Medulla oblongata (tissue), 1 donor: ENCODE results near the gene PCSK1N.
"Not testable (repeated sequence)": the region's sequence is repeated elsewhere in the genome, so short reads cannot be mapped to it uniquely, and the experiment has no call there.

ENCODE experiments used
- DNase-seq: peaks from one replicate; pipeline ENCODE4 v3.0.0-alpha.2; 2015; ENCODE audit errors: extremely low spot score

The PCSK1N gene

GRCh38 chrX:48835524-48836329, at the start of gene PCSK1N:
TSS of gene PCSK1N (minus strand) at chrX:48835610. CDS start at chrX:48835532, 78 bp downstream.
- peak; percentile 4 for DNase-seq

- no peak for DNase-seq
These were observed 48.3 kb upstream of the PCSK1N start for GRCh38 chrX:48883729-48884128.

DNA sequence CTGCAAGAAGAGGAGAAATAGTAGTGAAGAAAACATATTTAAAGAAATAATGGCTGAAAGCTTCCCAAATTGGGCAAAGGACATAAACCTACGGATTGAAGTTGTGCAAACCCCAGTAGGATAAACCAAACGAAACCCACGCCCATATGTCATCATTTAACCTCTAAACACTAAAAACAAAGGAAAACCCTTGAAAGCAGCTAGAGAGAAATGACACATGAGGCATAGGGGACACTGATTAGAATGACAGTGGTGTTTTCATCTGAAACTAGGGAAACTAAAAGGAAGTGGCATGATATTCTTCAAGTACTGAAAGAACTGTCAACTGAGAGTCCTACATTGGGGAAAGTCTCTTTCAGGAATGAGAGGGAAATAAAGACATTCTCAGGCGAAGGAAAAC, 41.5 kb upstream of the PCSK1N start:
- not testable (repeated sequence) for DNase-seq

DNA sequence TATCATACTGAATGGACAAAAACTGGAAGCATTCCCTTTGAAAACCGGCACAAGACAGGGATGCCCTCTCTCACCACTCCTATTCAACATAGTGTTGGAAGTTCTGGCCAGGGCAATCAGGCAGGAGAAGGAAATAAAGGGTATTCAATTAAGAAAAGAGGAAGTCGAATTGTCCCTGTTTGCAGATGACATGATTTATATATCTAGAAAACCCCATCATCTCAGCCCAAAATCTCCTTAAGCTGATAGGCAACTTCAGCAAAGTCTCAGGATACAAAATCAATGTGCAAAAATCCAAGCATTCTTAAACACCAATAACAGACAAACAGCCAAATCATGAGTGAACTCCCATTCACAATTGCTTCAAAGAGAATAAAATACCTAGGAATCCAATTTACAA, 36.6 kb upstream of the PCSK1N start:
- not testable (repeated sequence) for DNase-seq

DNA sequence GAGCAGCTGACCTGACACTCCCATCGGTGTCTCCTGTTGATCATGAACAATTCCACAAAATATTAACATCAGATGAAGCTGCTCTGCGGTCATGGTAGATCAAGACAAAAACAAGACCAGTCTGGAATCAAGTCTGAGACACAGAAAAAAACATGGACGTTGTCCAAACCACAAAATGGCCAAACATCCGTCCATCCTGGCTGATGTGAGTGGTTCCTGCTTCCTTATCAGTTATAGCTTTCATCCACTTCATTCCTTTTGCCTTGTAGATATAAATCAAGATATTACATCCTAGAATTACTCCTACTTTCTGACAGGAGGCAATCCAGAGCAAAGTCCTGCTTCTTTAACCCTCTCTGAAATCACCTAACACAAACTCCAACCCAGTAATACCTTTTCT, 28.8 kb upstream of the PCSK1N start:
- peak; percentile 4 for DNase-seq

DNA sequence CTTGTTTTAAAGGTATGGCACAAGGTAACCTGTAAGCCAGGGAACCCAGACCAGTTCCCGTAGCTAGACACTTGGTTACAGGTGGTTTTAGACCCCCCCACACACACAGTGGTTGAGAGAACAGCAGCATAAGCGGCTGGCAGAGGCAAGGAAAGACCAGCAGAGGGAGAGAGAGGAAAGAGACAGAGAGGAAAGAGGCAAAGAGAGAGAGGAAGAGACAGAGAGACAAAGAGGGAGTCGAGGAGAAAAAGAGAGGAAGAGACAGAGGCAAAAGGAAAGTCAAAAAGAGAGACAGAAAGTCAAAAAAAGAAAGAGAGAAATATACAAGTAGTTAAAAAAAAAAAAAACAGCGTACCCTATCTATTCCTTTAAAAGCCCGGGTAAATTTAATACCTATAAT, 19.5 kb upstream of the PCSK1N start:
- no peak for DNase-seq

- not testable (repeated sequence) for DNase-seq
These were observed 18.9 kb upstream of the PCSK1N start for GRCh38 chrX:48854121-48854804.

GRCh38 chrX:48853494-48853893, 18.1 kb upstream of the PCSK1N start:
- not testable (repeated sequence) for DNase-seq

GRCh38 chrX:48852857-48853256, 17.4 kb upstream of the PCSK1N start:
- DNase-seq = no peak

DNA sequence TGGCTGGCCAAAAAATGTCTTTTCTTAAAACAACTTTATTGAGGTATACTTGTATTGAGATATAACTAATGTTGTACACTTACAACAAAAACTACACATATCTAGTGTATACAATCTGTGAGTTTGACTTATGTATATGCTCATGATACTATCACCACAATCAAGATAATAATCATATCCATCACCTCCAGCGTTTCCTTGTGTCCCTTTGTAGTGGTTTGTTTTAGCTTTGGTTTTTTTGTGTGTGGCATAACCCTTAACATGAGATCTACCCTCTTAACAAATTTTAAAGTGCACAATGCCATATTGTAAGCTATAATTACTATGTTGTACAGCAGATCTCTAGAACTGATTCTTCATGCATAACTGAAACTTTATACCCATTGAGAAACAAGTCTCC, 13.4 kb upstream of the PCSK1N start:
- DNase-seq = no peak

DNA sequence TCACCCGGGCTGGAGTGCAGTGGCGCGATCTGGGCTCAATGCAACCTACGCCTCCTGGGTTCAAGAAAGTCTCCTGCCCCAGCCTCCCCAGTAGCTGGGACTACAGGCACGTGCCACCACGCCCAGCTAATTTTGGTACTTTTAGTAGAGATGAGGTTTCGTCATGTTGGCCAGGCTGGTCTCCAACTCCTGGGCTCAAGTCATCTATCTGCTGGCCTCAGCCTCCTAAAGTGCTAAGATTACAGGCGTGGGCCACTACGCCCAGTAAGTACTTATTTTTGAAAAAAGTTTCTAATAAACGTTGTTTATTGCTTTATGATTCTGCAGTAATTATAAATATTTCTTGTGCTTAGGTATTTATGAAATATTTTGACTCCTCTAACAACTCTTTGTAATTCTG, 4.3 kb upstream of the PCSK1N start:
- DNase-seq = no peak

- peak; percentile 1 for DNase-seq
These were observed 1.1 kb downstream of the PCSK1N start for GRCh38 chrX:48834383-48834709.

DNA sequence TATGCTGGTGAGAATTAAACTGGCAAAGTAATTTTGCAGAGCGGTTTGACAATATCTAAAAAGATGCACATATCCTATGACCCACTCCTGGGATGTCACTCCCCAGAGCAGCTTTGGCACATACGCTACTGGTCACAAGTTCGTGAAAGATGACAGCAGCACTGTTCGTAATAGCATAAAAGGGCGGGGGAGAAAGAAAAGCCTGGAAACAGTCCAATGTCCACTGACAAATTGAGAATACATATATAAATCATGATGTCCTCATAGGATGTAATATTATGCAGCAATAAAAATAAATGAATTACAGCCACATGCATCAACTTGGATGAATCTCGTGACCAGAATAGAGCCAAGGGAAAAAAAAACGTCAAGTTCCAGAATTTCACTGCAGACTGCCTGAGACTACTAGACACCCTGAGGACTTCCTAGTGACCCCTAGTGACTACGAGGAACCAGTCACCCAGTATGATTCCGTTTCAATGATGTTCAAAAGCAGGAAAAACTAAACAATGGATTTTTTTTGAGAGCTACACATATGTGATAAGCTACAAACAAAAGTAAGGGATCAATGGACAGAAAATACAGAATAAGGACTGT, 1.8 kb downstream of the PCSK1N start:
- DNase-seq = peak; percentile 11

GRCh38 chrX:48831909-48832291, 3.5 kb downstream of the PCSK1N start:
- no peak for DNase-seq

DNA sequence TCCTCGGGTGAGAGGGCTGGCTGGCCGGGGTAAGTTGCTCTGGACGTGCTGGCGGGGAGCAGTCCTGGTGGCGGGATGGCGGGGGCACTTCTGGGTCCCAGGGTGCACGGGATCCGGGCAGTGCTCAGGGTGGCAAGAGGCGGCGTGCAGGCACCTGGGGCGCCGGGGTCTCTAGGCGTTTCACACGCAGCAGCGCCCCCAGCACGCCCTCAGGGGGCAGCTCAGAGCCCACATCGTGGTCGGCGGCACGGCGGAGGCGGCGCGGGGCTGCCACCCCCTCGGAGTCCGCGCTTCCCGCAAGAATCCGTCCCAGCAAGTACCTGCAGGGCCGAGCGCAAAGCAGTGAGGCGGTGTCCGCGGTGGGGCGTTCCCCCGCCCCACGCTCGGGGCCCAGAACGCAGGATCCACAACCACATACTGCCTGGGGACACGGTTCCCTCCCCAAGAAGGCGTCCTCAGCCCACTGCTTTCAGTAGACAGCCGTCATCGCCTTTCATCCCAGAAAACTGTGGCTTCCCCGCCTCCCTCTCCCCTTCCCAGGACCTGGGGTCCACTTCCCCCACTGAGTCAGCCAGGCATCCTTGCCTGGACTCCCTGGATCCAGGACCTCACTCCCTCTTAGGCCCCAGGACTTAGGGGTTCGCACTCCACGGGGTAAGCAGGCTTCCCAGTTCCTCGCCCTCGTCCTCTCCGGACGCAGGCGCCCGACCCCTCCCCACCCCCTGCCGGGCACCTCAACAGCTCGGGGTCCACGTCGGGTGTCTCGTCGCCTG, 4.1 kb downstream of the PCSK1N start:
- DNase-seq = no peak

DNA sequence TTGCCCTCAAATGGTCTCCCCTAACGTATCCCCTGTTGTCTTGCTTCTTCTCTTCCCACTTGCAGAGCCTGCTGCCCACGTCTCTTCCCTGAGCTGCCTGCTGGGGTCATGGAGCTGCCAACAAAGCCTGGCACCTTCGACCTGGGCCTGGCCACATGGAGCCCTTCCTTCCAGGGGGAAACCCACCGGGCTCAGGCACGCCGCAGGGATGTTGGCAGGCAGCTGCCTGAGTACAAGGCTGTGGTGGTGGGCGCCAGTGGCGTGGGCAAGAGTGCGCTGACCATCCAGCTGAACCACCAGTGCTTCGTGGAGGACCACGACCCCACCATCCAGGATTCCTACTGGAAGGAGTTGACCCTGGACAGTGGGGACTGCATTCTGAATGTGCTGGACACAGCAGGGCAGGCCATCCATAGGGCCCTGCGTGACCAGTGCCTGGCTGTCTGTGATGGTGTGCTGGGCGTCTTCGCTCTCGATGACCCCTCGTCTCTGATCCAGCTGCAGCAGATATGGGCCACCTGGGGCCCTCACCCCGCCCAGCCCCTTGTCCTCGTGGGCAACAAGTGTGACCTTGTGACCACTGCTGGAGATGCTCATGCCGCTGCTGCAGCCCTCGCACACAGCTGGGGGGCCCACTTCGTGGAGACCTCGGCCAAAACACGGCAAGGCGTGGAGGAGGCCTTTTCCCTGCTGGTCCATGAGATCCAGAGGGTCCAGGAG, 6.2 kb downstream of the PCSK1N start:
- no peak for DNase-seq

DNA sequence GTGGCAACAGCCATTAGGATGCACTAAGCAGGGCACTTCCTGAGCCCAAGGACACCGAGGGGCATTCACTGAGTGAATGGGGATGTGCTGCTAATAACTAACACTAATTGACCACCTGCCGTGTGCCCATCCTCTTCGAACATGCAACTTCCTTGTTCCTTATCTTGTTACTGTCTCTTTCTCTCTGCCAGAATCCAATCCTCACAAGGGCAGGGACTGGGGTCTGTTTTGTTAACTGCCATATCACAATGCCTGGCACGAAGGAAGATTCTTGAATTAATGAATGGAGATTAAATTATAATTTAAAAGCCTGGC, 7.8 kb downstream of the PCSK1N start:
- DNase-seq = no peak

DNA sequence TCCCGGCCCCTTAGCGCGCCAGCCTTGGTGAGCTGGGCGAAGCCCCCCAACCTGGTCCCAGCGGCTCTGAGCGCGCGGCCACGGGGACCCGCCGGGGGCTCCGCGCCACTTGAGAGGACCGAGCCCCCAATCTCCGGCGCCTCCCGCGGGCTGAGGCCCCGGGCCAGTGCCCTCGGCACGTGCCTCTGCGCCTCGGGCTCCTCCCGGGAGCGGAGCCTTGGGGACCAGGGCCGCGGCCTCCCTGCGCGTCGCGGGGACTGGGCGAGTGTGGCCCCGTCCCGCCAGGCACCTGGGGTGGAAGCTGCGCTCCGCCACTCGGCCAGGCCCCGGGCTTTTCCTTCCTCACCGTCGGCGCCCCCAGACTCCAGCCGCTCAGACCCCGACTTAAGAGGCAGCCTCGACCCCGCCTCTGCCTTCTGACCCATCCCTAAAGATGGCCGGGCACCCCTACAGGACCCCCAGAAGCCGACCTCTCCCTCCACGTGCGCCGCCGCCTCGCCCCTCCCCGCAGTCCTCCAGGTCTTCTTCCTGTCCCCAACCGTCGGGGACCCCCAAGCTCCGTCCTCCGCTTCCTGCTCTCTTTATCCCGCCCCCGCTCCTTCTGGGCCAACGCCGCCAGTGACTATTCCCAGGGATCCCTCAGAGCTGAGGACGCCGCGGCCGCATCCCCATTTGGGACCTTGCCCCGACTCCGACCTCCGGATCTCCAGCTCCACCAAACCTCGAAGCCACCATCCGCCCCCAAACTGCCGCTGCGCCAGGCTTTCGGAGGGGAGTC, 8.3 kb downstream of the PCSK1N start:
- DNase-seq = no peak

DNA sequence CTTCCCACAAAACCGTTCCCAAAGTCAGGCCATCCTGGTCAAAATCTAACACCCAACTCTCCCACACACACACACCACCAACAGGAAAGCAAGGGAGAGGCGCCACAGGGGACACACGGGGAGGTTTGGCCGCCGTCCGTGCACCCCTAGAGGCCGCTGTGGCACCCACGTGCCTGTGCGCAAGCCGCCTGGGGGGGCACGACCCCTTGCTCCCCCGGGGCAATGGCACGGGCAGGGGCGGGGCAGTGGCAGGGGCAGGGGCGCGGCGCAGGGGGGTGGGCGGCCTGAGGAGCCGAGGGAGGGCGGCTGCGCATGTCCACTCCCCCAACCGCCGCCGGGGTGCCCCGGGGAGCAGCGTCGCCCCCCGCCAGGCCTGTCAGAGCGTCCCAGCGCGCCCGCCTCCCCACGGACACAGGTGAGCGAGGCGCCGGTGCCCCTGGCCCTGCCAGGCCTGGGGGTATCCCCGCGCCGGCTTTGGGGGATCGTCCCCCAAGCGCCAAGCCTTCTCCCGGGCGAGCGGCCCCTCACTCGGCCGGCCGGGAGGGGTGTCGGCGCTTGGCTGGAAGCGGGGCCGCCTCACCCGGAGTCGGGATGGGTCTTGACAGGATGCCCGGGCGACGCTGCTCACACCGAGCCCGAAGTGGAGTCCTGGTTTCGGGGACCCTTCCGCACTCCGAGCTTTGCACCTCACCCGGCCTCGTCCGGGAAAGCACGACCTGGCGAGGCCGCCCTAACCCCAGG, 9.1 kb downstream of the PCSK1N start, which contains the start of gene ERAS:
Gene ERAS (plus strand): TSS at position 379 of the 741 bp plus-strand sequence. CDS start 2,611 bp downstream, outside the sequence.
- no peak for DNase-seq

DNA sequence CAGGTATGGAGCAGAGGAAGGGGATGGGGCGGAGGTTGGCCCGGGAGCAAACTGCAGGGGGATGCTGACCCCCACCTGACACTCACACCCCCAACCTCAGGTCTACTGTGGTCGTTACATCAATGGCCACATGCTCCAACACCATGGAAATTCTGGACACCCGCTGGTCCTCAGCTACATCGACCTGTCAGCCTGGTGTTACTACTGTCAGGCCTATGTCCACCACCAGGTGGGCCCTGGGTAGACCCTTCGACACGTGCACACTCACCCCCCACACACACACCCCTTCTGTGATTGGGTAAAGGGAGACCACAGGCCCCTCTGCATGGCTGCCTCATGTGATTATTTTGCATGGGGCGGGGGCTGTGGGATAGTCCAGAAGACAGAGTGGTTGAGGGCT, 11.3 kb downstream of the PCSK1N start:
- DNase-seq = no peak
